ENCODE measurements around the gene DNASE2.

Gene DNASE2

DNA sequence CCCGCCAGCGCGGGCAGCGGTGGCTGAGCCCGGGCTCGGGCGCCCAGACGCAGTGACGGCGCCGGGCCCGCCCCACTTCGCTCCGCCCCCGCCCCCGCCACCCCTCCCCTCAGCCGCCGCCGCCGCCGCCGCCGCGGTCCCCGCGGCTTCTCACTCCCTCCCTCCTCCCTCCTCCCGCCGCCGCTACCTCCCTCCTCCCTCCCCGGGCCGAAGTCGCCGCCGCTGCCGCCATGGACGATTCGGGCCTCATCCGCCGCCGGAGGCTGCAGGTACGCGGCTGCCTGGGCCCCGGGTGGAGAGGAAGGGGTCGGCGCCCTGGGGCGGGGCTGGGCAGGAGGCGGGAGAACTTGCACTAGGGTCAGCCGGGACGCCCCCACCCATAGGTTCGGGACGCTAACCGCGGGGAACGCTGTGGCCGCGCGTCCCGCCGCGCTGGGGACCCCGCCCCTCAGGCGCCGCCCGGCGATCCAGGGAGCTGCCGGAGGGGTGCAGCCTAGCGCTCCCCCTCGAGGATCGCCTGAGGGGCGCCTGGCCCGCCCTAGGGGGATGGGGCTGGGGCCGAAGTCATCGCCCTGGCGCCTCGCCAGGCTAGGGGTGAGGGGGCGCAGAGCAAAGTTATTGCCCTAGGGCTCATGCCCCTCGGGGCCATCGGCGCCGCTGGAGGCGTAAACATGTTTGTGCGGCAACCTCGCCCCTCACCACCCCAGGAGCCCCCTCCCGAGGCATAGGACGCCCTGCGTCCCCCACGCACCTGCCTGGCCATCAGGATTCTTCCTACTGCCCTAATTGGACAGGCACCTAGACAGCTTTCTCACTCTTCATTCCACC lies 47.3 kb downstream of the DNASE2 start:
- DNase-seq (ENCODE audit: low read depth in 2 of 2): no peak

DNA sequence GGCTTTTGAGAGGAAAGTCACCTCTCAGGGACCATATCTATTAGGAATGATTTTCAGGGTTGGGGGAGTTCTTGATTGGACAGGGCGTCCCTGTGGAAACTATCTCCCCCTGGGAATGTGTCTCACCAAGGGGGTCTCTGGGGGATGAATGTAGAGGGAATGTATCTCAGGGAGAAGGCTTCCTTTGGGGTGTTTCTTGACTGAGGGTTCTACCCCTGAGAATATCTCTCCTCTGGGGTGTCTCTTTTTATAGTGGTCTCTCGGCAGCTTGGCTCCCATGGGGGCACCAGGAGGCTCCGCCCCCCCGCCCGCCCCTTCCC lies 47.9 kb downstream of the DNASE2 start:
- DNase-seq (ENCODE audit: low read depth in 2 of 2): no peak

DNA sequence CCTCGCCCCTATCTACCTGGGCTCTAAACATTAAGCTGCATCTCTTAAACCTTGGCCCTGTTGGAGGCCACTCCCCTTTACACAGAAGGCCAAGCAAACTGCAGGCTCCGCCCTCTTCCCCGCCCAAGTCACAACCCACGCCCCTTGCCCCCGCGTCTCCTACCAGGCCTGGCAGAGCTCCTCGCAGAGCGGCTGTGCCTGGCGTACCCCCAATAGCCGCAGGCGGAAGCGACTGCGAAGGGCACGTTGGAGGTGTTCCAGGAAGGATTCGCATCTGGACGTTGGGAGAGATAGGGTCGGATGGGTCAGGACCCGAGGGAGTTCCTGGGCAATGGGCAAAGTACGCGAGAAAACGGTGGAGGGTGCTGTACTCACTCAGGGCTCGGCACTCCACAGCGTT lies 52.8 kb downstream of the DNASE2 start:
- DNase-seq (ENCODE audit: low read depth in 2 of 2): no peak

DNA sequence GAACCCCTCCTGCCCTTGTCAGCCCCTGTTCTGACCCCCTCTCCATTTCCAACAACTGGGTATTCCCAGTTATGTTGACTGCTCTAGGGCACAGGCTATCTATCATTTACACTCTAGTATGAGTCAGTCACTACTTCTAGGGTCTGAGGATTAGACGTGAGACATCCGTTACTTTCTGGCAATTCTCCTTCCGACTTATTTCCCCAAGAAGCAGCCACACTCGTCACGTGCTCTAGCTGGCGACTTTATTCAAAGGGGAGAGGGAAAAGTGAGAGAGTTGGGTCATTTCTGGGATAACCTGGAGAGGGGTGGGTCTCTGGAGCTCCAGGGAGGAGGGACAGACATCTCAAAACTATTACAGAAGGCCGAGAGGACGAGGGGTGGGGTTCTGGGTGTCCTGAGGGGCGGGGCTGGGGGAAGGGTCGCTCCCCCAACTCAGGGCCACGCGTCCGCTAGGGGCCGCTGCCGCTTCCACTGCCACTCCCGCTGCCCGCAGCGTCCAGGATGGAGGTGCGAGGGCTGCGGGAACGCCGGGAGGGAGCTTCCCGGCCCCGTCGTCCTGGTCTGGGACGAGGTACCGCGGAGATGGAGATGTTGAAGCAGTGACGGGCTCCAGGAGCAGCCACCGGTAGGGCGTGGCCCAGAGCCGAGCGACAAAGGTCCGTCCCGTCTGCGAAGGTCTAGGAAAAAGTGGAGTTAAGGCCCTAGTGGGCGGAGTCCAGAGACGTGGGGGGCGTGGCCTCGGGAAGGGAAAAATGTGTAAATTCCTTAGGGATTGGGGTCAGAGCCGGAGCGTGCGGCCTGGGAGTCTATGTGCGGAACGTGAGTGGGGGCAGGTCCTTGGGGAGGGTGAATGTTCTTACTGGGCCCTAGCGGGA lies 55.8 kb downstream of the DNASE2 start:
- DNase-seq (ENCODE audit: low read depth in 2 of 2): no peak
